Measurements from ENCODE around the gene GNLY. TPM values are rescaled to one million over a fixed set of nuclear protein-coding genes. Genes with fewer than 3 reads are reported as not detected.

GNLY gene
- total RNA-seq, 2 donors from 2014 or later, result not detected

DNA sequence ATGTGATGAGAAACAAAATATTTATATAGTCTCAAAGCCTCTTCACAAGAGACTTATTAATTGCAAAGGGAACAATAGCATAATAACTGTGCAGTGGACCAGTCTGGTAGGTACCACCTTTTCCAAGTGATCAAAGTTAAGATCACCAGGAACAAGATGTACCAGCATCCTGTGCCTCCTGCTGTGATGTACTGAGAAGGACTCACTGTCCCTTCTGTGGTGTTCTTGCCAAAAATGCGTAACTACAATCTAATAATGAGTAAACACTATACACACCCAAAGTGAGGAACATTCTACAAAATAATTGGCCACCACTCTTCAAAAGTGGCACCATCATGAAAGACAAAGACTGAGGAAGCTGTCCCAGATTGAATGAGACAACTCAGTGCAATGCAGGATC is 14.5 kb downstream of the GNLY start:
- Mint-ChIP-seq H3K27ac (no peak overlapping the region), H3K36me3 (ENCODE audit: low read depth) (no peaks in the 10 kb centered on the region), H3K27me3 (ENCODE audit: insufficient read depth) (peaks cover 14% of the 10 kb centered on the region), H3K4me1 (peaks cover 30% of the 10 kb centered on the region), H3K4me3 (no peak overlapping the region), H3K9me3 (no peaks in the 10 kb centered on the region)
- no peak overlapping the region for H3K9ac ChIP-seq (ENCODE audit: extremely low read depth, low read length, poor library complexity, severe bottlenecking)
- H3K4me3 ChIP-seq (ENCODE audit: low read length), result no peak overlapping the region
- H3K36me3 ChIP-seq (ENCODE audit: control insufficient read depth, insufficient read depth, low read length), result no peaks in the 10 kb centered on the region
- peaks cover 16% of the 10 kb centered on the region for H3K4me1 ChIP-seq (ENCODE audit: control insufficient read depth, insufficient read depth, low read length)
- no peak for TF ChIP-seq CTCF (conservative IDR thresholded peaks at IDR 0.05)
- H3K27ac ChIP-seq (ENCODE audit: low read depth, low read length), result no peak overlapping the region
- H3K27me3 ChIP-seq (ENCODE audit: control insufficient read depth, insufficient read depth, low read length, poor library complexity, severe bottlenecking), result no peaks in the 10 kb centered on the region
- DNase-seq, result no peak
- WGBS, 2 experiments (ENCODE audit: insufficient coverage in 1 of 2, insufficient read length in 1 of 2), result 95 to 100% methylated on average over 1 of the region's 1 CpG
- no peaks in the 10 kb centered on the region for H3K9me3 ChIP-seq (ENCODE audit: control insufficient read depth, low read length)

GRCh38 chr2:85709401-85709811 is 15.2 kb downstream of the GNLY start:
- no peak for DNase-seq
- H3K4me1 Mint-ChIP-seq, result peaks cover 30% of the 10 kb centered on the region

DNA sequence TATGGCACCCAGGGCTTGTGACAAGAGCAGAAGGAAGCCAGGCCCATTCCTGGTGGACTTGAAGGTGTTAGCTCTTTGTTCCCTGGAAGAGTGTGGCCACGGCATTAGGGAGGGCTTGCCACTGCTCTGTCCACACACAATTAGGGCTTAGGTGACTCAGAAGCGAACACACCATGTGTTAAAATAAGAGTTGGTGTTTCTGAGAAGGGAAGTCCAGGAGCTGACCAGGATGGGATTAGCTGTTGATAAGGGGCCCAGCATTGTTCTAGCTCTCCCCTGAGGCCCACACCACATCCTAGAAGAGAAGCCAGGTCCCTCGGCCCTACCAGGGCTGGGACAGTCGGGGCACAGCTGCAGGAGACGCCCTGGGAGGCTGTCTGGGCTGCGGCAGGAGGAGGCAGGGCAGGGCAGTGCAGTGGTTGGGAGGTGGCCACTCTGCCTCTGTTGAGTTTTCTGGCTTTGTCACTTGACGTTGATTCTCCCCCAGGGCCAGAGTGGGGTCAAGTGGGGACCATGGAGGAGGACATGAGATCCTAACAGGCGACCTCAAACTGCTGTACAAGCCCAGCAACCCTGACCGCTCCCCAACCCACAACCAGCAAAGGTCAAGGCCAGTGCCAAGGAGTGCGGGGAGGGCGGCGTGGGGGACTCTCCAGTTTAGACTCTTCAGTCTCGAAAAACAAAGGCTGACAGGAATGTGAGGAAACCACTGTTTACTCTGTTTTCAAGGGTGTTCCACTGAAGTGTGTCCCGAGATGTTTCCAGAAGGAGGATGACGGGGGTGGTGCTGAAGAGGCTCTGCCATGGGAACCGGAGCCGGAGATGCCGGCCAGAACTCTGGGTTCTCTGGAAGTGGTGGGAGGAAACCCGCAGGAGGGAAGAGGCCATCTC is 16.8 kb downstream of the GNLY start:
- Mint-ChIP-seq H3K4me1 (peaks cover 21% of the 10 kb centered on the region), H3K27me3 (ENCODE audit: insufficient read depth) (peaks cover 11% of the 10 kb centered on the region), H3K27ac (peak overlapping the region; percentile 82), H3K4me3 (peak overlapping the region; percentile 10), H3K9me3 (no peaks in the 10 kb centered on the region), H3K36me3 (ENCODE audit: low read depth) (no peaks in the 10 kb centered on the region)
- no peak for DNase-seq
- no peak for TF ChIP-seq CTCF (conservative IDR thresholded peaks at IDR 0.05)
- peaks cover 13% of the 10 kb centered on the region for H3K4me1 ChIP-seq (ENCODE audit: control insufficient read depth, insufficient read depth, low read length)
- no peaks in the 10 kb centered on the region for H3K27me3 ChIP-seq (ENCODE audit: control insufficient read depth, insufficient read depth, low read length, poor library complexity, severe bottlenecking)
- H3K9ac ChIP-seq (ENCODE audit: extremely low read depth, low read length, poor library complexity, severe bottlenecking), result no peak overlapping the region
- no peak overlapping the region for H3K27ac ChIP-seq (ENCODE audit: low read depth, low read length)
- no peak overlapping the region for H3K4me3 ChIP-seq (ENCODE audit: low read length)
- H3K36me3 ChIP-seq (ENCODE audit: control insufficient read depth, insufficient read depth, low read length), result no peaks in the 10 kb centered on the region
- no peaks in the 10 kb centered on the region for H3K9me3 ChIP-seq (ENCODE audit: control insufficient read depth, low read length)
- WGBS, 2 experiments (ENCODE audit: insufficient coverage in 1 of 2, insufficient read length in 1 of 2), result 78 to 88% methylated on average over 11 to 19 of the region's 19 CpGs

More at GRCh38 chr2:85709401-85709811, 15.2 kb downstream of the GNLY start:
- Histone ChIP-seq H3K9me3 (ENCODE audit: control insufficient read depth, low read length) (no peaks in the 10 kb centered on the region), H3K4me1 (ENCODE audit: control insufficient read depth, insufficient read depth, low read length) (peaks cover 16% of the 10 kb centered on the region), H3K4me3 (ENCODE audit: low read length) (no peak overlapping the region), H3K36me3 (ENCODE audit: control insufficient read depth, insufficient read depth, low read length) (no peaks in the 10 kb centered on the region), H3K27ac (ENCODE audit: low read depth, low read length) (no peak overlapping the region), H3K9ac (ENCODE audit: extremely low read depth, low read length, poor library complexity, severe bottlenecking) (no peak overlapping the region), H3K27me3 (ENCODE audit: control insufficient read depth, insufficient read depth, low read length, poor library complexity, severe bottlenecking) (no peaks in the 10 kb centered on the region)
- no peaks in the 10 kb centered on the region for H3K9me3 Mint-ChIP-seq
- H3K4me3 Mint-ChIP-seq, result no peak overlapping the region
- H3K27ac Mint-ChIP-seq, result no peak overlapping the region
- 91 to 94% methylated on average over 4 of the region's 4 CpGs for WGBS, 2 experiments (ENCODE audit: insufficient coverage in 1 of 2, insufficient read length in 1 of 2)
- H3K27me3 Mint-ChIP-seq (ENCODE audit: insufficient read depth), result peaks cover 14% of the 10 kb centered on the region
- no peaks in the 10 kb centered on the region for H3K36me3 Mint-ChIP-seq (ENCODE audit: low read depth)
- TF ChIP-seq CTCF (conservative IDR thresholded peaks at IDR 0.05), result no peak

Data from endodermal cell (in vitro differentiated cells).